H1 (cell line): ENCODE measurements around the gene KIAA0930. TPM values are rescaled to one million over a fixed set of nuclear protein-coding genes. Genes with fewer than 3 reads are reported as not detected.

Source experiments
- CHD2 ChIP-seq: IDR thresholded peaks from 2 replicates; pipeline ENCODE4 v1.6.1; 2012; ENCODE audit warnings: low read length, improper control_type of control experiment
- RFX5 ChIP-seq: IDR thresholded peaks from 2 replicates; pipeline ENCODE4 v1.6.1; 2011; ENCODE audit warnings: low read depth, low read length, improper control_type of control experiment, borderline replicate concordance
- polyA plus RNA-seq, 7 experiments: library from polyadenylated mRNA; depleted of rRNA in 3 of 7; stranded (reverse) in 5 of 7; unstranded in 2 of 7; fragments of >200 nt in 5 of 7; fragments of 200-250 nt in 2 of 7; gene quantifications; 1 replicate in 5 of 7; 2 replicates in 1 of 7; 4 replicates in 1 of 7; pipeline versions ENCODE4 v1.2.1 to v1.2.3, GENCODE V29; 2011 to 2013; ENCODE audit warnings: missing spikeins in 2 of 7, mixed read lengths in 2 of 7
- total RNA-seq: library from RNA; stranded (reverse); fragmentation: NEBNext Ultra II Directional; extraction: Animal tissue kit (Norgen Biotek cat#: 25700); gene quantifications from 2 replicates; pipeline ENCODE4 v1.2.1, GENCODE V29; 2021

KIAA0930 gene
- total and polyA plus RNA-seq, 2 of the 8 experiments (the other 6 are each of a cell fraction or from before 2014, with no cell fraction given), result 61.9 to 66.1 TPM

GRCh38 chr22:45235101-45235777 lies 5.5 kb downstream of the KIAA0930 start (continued):
- no peak for TF ChIP-seq RFX5
- no peak for TF ChIP-seq CHD2
